Prostate gland (tissue), 2 donors: ENCODE measurements around the gene CCDC127.
"Not testable (repeated sequence)": the region's sequence is repeated elsewhere in the genome, so short reads cannot be mapped to it uniquely, and the experiment has no call there.

Source experiments
- CTCF ChIP-seq, 4 experiments: fragments of 200-600 bp in 2 of 4; fragments of 450-650 bp in 2 of 4; sonication (generic) in 2 of 4; IDR thresholded peaks; 1 replicate in 3 of 4; 2 replicates in 1 of 4; pipeline ENCODE4 v1.5.1; 2016 to 2019; ENCODE audit warnings: antibody characterized with exemption in 4 of 4, mild to moderate bottlenecking in 2 of 4, moderate library complexity in 2 of 4
- POLR2AphosphoS5 ChIP-seq: sonication (generic); formaldehyde crosslinking; IDR thresholded peaks from one replicate; pipeline ENCODE4 v1.6.1; 2017; ENCODE audit warnings: antibody characterized with exemption

- not testable (repeated sequence) for TF ChIP-seq POLR2AphosphoS5; CTCF (IDR thresholded peaks at IDR 0.05)
These were observed 9.4 kb upstream of the CCDC127 start for GRCh38 chr5:227375-227774.
